HG03135 (cell line): Measurements from ENCODE around the gene CDH4.
"Not testable (repeated sequence)": the region's sequence is repeated elsewhere in the genome, so short reads cannot be mapped to it uniquely, and the experiment has no call there.

ENCODE experiments used
- ATAC-seq: cut with Tn5 transposase; IDR thresholded peaks from one replicate; pipeline ENCODE4 v1.9.1; 2021; ENCODE audit warnings: mild to moderate bottlenecking, moderate library complexity; ENCODE audit not compliant: unreplicated experiment

Gene CDH4

DNA sequence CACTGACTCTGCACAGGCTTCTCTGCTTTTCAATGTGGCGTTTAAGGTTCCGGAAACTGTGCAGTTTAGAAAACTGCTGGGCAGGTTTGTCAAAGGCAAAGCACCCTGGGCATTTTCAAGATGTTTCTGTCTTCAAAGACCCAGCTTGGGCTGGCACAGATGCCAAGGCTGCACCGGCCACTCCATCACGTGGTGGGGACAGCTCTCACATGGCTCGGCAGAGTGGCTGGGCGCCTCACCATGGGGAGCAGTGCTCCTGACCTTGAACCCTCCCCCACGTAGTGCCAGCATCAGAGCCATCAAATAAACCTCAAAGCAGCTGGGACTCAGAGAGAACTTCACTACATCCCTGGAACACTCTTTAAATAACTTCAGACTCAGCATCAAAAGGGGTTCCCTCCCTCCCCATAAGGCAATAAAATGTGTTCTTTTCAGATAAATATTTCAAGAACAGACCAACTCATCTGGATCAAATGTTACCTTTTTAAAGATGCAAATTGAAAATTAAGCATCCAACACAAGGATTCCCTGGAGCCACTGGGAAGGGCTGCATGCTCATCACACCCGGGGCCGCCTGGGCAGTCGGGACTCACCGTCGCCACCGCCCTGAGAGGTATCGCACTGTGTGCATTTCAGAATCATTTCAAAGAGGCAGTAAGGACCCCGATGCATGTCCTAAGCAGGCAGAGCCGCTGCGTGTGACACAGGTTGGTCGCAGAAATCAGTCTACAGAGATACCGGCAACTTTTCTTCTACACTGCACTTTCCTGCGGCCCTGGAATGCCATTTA, 157.1 kb downstream of the CDH4 start:
- no peak for ATAC-seq

DNA sequence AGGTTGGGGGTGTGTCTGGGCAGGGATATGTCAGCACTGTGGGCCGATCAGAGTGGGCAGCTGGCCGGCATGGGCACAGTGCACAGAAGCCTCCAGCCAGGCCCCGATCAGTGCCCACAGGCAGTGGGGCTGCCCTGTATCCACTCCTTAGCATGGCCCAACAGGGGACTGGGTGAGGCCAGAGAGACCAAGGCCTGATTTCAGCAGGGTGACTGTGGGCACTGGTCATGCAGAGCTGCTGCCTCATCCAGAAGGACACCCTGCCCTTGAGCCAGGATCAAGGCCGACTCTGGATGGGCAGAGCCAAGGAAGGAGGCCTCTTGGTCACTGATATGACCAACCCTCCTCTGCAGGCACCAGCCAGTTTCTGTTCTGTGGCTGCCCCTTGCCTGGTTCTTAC, 159.7 kb downstream of the CDH4 start:
- ATAC-seq = no peak

DNA sequence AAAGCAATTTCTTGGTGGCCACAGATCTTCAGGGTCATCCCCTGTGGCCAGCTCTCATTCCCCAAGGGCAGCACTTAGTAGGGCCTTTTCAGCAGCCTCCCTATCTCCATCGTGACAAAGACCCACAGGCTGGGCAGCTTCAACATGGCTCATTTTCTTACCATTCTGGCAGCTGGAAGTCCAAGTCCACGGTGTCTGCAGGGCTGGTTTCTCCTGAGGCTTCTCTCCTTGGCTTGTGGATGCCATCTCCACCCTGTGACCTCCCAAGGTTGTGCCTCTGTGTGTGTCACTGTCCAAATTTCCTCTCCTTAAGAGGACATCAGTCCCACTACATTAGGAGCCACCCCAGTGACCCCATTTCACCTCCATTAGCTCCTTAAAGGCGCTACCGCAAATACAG, 161.7 kb downstream of the CDH4 start:
- ATAC-seq = no peak

DNA sequence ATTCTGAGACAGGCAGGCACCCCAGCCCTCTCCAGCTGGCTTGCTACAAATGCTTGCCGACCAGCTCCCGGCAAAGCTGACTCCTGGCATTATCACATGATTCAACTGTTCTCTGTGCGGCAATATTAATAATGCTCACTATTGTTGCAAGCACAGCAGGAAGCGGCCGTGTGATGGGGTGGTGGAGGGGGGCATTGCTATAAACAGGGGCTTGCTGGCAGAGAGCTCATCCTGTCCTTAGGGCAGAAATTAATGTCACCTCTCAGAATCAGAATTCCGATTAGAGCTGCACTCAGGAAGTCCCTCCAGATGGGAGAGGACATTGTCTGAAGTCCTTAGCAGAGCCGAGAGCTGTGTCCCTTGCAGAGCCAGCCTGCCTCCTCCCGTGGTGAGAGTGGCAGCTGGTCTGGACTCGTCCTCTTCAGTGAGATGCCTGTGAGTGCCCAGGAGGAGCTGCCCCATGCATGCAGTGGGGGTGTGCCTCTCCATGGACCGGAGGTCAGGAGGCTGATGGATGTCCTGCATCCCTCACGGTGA, 162.5 kb downstream of the CDH4 start:
- no peak for ATAC-seq

DNA sequence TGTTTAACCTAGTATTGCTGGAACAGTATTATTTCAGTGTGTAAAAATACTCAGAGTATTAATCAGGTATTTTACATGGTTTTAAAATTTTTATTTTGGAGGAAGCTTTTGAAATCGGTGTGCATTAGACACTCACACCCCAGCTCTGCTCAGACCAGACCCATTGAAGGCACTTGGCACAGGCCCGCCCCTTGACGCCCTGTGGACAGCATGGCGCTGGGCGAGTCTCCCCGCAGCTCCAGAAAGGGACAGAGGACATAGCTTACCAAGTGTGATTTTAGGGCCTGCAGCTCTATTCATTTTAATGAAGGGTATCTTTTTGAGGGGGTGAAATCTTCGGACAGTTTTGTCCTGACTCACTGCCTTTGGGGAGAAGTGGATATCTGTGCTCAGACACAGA, 164.5 kb downstream of the CDH4 start:
- ATAC-seq = no peak

DNA sequence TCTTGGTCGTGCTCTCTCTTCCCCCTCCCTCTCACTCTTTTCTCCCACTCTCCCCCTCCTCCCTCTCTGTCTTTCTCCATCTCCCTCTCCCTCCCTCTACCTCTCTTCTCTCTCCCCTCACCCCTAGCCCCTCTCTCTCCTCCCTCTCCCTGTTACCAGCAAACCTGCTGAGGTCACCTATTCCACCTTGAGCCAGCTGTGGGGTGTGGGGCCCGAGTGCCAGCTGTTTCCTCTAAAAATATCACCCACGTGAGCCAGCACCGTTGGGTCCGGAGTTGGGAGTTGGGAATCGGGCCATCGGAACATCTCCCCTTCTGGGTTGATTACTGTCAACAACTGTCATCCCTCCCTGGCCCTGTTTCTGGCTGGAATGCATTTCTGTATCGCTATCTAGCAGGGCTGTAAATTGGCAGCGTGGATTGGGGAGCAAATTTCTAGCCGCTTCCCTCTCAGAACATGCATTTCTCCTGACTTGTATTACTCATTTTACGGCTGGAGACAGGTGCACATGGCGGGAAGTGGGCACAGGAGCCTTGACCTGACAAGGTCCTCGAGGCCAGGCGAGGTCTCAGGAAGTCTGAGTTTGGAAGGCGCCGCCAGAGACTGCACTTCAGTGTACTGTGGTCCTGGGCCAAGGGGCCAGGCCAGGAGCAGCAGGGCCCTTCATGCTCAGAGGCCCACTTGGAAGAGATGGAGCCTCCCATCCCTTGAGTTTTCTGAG, 165.3 kb downstream of the CDH4 start:
- ATAC-seq = no peak

DNA sequence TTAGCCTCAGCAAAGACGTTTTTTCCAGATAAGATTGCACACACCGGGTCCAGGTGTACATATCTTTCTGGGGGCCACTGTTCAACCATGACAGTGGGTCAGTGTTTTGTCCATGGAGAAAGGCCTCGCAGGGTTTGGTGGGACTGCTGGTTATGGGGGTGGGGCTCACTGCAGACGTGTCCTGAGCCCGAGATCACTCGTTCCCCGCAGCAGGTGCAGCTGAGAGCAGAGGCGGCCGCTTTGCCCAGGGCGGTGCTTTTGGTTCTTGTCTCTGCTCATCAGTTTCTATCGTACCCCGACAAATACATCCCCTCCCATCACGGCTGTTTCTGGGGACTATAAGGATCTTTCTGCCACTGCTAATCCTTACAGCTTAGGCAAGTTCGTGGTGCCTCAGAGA, 166.9 kb downstream of the CDH4 start:
- no peak for ATAC-seq

DNA sequence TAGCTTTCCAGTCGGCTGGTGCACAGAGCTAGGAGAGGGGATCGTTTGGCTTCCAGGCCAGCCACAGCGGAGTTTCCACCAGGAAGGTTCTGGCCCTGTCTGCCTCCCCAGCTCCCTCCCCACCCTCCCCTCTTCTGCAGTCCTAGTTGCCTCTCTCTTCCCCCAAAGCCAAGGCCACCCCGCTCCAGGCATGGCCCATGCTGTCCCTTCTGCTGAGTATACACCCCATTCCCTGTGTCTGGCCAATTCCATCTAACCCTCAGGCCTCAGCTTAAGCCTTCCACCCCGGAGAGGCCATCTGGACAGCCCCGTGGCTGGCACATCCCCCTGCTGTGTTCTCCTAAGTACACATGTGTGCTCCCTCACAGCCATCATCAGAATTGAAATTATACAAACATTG, 167.4 kb downstream of the CDH4 start:
- no peak for ATAC-seq

DNA sequence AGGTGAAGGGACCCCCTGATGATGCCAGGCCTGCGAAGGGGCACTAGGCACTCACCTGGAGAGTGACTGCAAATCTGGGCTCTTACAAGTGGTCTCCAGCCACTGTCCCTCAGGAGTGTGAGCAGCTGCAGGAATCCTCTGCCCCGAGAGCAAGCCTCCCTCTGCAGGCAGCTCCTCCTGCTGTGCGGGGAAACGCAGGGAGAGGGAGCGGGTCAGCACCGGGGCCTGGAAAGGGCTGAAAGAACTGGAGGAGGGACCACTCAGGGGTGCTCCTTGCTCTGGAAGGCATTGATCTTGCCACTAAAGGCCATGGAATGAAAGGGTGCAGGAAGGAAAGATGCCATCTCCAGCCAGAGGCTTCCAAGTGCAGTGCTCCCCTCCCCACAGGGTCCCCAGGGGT, 168.0 kb downstream of the CDH4 start:
- no peak for ATAC-seq

DNA sequence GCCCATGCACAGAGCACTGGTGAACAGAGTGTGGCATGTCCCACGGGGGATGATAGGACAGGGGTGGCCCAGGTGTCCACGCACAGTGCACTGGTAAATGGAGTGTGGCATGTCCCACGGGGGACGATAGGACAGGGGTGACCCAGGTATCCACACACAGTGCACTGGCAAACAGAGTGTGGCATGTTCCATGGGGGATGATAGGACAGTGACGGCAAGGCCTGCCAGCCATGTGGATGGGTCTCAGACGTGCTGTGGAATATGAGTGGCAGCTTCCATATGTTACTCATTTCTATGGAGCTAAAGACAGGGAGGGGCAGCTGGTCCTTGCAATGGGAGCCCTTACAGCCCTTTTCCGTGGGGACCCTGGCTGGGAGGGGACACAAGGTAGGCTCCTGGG, 168.7 kb downstream of the CDH4 start:
- no peak for ATAC-seq

DNA sequence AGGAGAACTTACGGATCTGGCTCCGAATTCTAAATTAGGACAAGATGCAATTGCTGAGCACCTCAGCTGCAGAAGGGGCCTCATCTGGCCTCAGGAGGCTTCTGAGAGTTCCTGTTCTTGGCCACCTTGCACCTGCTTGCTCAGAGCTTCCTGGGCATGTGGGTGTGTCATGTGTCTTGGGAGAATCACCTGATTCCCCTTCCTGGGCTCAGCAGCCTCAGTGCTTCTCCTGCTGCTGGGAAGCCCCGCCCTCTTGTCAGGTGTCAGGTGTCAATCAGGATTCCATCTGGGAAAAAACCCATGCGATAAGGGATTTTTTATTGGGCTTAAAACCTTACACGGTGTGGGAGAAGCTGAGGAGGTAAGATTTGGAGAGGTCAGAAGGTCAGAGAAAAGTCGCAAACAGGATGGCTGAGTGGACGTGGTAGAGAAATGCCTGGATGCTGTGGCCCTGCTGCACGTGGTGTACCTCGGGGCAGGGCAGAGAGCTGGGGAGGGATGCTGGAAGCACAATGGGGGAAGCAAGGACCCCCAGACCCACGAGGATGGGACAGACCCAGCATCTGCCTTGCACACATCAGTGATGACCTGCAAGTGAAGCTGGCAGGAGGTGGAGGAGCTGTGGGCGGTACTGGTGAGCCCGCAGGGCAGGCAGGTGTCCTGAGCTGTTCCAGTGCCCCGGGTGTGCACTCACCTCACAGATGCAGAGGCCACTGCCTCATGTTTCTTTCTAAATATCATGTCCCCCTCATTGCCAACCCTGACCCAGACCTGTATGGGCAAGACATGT, 170.8 kb downstream of the CDH4 start:
- no peak for ATAC-seq

DNA sequence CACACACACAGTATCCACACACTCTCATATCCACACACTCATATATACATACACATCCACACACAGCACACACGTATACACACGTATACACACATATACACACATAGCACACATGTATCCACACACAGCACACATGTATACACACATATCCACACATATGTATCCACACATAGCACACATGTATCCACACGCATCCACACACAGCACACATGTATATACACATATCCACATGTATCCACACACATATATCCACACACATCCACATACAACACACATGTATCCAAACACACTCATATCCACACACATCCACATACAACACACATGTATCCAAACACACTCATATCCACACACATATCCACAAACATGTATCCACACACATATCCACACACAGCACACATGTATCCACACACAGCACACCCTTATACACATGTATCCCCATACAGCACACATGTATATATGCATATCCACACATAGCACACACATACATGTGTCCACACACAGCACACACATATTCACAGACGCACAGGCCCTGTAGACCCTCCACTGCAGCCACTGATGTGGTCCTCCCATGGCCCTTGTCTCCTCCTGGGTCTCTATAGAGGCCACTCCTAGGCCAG, 172.1 kb downstream of the CDH4 start:
- ATAC-seq = no peak

DNA sequence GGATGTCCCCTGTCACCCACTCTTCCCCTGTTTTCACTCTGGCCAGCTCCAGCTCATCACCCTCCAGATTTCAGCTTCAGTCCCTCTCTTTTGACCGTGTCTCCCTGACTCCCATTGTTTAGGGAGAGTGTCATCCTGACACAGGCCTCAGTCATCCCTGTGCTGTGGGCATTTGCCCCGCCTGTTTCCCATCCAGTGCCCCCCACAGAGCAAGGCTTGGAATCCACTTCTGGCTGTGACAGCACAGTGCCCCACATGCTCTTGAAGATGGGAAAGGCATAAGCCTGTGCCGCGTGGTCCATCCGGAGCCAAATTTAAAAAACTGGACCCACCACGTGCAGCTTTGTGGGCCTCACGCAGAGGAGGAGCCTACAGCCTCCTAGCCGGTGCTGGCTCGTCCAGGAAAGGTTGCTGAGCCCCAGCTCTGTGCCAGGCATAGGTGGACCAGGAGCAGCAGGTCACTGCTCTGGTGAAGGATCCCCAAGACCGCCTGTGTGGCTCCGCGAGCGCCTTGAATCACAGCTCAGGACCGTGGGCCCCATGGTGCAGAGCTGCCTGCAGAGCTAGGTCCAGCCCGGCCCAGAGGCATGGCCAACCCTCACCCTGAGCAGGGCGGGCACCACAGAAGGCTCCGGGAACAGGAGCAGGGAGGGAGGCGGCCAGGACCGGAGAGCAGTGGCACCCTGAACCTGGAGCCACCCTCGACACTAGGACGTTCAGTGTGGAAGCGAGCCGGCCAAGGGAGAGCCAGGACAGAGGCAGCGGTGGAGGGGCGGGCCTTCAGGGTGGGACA, 172.8 kb downstream of the CDH4 start:
- no peak for ATAC-seq

DNA sequence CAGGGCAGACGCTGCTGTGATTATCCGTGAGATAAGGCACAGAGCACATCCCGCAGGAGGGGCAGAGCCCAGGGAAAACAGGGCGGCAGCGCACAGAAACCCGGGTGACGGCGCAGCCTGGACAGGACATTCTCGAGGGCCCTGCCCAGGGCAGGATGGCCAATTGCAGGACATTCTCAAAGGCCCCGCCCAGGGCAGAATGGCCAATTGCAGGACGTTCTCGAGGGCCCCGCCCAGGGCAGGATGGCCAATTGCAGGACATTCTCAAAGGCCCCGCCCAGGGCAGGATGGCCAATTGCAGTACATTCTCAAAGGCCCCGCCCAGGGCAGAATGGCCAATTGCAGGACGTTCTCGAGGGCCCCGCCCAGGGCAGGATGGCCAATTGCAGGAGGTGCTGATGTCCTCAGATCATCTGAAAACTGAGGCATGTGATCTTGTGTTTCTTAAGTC, 173.5 kb downstream of the CDH4 start:
- ATAC-seq = not testable (repeated sequence)

DNA sequence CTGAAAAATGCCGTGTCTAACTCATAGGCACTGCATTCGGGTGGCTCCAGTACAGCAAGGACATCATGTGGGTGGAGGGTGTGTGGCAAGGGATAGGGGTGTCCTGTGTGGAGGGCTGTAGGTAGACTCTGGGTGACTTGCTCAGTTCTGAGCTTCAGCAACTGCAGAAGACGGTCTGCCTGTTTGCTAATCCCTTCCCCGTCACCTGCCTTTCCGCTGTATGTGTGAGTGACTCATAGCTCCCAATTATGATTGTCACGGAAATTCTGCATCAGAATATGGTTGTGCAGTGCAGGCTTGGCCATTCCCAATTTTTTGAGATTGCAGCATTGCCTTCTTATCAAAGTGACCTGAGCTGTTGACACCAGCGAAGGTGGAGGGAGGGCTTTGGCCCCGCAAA, 174.3 kb downstream of the CDH4 start:
- no peak for ATAC-seq

DNA sequence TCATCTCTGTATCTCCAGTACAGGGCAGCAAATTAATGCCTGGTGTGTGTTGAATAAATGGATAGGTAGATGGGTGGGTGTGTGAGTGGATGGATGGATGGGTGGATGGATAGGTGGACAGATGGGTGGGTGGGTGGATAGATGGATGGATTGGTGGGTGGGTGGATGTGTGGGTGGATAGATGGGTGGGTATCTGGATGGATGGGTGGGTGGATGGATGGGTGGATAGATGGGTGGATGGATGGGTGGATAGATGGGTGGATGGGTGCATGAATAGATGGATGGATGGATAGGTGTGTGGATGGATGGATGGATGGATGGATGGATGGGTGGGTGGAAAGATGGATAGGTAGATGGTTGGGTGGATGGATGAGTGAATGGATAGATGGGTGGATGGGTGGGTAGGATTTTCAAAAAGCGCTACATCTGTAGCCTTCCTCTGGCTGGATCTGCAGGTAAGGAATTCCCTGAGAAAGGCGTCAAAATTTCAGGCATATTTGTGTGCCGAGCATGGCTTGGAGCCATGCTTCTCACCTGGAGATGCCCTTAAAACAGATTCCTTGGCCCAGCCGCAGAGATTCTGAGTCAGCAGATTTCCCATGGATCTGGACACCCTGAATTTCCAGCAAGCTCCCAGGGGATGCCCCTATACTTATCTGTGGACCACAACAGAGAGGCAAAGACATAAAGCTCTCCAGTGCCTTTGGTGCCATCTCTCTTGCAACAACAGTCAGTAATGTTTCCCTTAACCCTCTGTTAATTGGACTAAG, 177.6 kb downstream of the CDH4 start:
- ATAC-seq = no peak

DNA sequence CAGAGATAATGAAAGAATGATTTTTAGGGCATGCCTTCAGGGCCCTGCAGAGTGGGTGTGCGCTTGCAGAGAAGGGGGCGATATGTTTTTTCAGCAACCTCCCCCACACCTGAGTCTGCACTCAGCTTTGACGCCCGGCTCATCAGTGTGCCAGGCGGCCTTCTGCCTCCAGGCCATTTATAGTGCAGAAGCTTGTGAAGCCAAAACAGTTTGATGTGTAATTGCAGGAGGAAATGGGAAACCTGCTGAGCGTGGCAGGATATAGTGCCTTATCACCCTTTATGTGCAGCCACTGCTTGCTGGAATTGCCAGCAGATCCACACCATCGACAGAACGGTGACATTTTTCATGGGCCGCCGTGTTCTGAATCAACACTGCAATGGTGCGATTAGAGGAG, 178.2 kb downstream of the CDH4 start:
- ATAC-seq = no peak

DNA sequence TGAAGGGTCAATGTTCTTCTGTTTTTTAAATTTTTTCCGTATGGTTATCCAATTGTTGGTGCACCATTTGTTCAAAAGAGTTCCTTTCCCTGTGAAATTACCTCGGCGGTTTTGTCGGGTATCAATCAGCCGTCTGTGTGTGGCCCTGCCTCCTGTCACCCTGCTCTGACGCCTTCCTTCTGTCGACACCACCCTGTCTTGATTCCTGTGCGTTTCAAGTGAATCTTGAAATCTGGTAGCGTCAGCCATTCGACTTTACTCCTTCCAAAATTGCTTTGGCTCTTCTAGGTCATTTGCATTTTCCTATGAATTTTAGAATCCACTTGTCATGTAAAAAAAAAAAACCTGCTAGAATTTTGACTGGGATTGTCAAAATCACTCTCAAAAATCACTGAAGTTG, 181.1 kb downstream of the CDH4 start:
- no peak for ATAC-seq

DNA sequence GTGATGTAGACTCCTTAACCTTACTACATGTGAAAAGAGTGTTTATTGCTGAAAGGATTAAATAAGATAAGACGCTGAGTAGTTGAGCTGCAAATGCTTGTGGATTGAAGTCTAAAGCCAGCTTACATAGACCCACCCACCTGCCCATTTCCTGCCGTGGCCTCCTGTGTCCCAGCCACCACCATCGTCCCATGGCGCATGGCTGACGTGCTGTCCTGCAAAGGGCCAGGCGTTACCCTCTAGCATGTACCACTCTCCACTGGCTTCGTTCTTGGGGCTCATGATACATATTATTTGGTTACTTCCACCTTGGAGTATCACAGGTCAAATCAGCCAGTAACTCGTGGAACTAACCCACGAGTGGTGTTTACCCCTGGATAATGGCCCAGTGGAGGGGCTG, 181.8 kb downstream of the CDH4 start:
- ATAC-seq = no peak
